ENCODE measurements around the gene BNIP3.
"Not testable (repeated sequence)": the region's sequence is repeated elsewhere in the genome, so short reads cannot be mapped to it uniquely, and the experiment has no call there.

The BNIP3 gene

GRCh38 chr10:131928248-131929095, 53.3 kb downstream of the BNIP3 start:
- peak overlapping the region; percentile 63 for H3K4me3 Mint-ChIP-seq
- peaks cover 58% of the 10 kb centered on the region for H3K4me1 Mint-ChIP-seq (ENCODE audit: low read depth)
- no peaks in the 10 kb centered on the region for H3K27me3 Mint-ChIP-seq (ENCODE audit: low read depth)
- peak overlapping the region; percentile 85 for H3K27ac Mint-ChIP-seq
- peaks cover 20% of the 10 kb centered on the region for H3K36me3 Mint-ChIP-seq (ENCODE audit: low read depth)
- H3K9me3 Mint-ChIP-seq, result peaks cover 9% of the 10 kb centered on the region

- Mint-ChIP-seq H3K27me3 (ENCODE audit: low read depth) (no peaks in the 10 kb centered on the region), H3K4me3 (peak overlapping the region; percentile 7), H3K4me1 (ENCODE audit: low read depth) (peaks cover 58% of the 10 kb centered on the region), H3K36me3 (ENCODE audit: low read depth) (peaks cover 24% of the 10 kb centered on the region), H3K27ac (no peak overlapping the region), H3K9me3 (peaks cover 9% of the 10 kb centered on the region)
Measured at GRCh38 chr10:131926743-131927595, 54.8 kb downstream of the BNIP3 start.

GRCh38 chr10:131926253-131926652, 55.5 kb downstream of the BNIP3 start:
- Mint-ChIP-seq H3K27ac (no peak overlapping the region), H3K27me3 (ENCODE audit: low read depth) (no peaks in the 10 kb centered on the region), H3K36me3 (ENCODE audit: low read depth) (peaks cover 27% of the 10 kb centered on the region), H3K4me3 (no peak overlapping the region), H3K9me3 (peaks cover 9% of the 10 kb centered on the region), H3K4me1 (ENCODE audit: low read depth) (peaks cover 56% of the 10 kb centered on the region)

GRCh38 chr10:131925716-131926115, 56.0 kb downstream of the BNIP3 start:
- Mint-ChIP-seq H3K36me3 (ENCODE audit: low read depth) (peaks cover 32% of the 10 kb centered on the region), H3K27ac (no peak overlapping the region), H3K4me3 (no peak overlapping the region), H3K4me1 (ENCODE audit: low read depth) (peaks cover 55% of the 10 kb centered on the region), H3K27me3 (ENCODE audit: low read depth) (no peaks in the 10 kb centered on the region), H3K9me3 (peaks cover 9% of the 10 kb centered on the region)

GRCh38 chr10:131925011-131925649, 56.6 kb downstream of the BNIP3 start:
- Mint-ChIP-seq H3K27ac (no peak overlapping the region), H3K4me3 (no peak overlapping the region), H3K36me3 (ENCODE audit: low read depth) (peaks cover 29% of the 10 kb centered on the region), H3K9me3 (peaks cover 9% of the 10 kb centered on the region), H3K4me1 (ENCODE audit: low read depth) (peaks cover 52% of the 10 kb centered on the region), H3K27me3 (ENCODE audit: low read depth) (no peaks in the 10 kb centered on the region)

GRCh38 chr10:131923038-131923756, 58.5 kb downstream of the BNIP3 start:
- no peak overlapping the region for H3K27ac Mint-ChIP-seq
- peaks cover 14% of the 10 kb centered on the region for H3K9me3 Mint-ChIP-seq
- no peak overlapping the region for H3K4me3 Mint-ChIP-seq
- H3K4me1 Mint-ChIP-seq (ENCODE audit: low read depth), result peaks cover 52% of the 10 kb centered on the region
- H3K27me3 Mint-ChIP-seq (ENCODE audit: low read depth), result no peaks in the 10 kb centered on the region
- H3K36me3 Mint-ChIP-seq (ENCODE audit: low read depth), result peaks cover 38% of the 10 kb centered on the region

- no peak overlapping the region for H3K27ac Mint-ChIP-seq
- peaks cover 43% of the 10 kb centered on the region for H3K36me3 Mint-ChIP-seq (ENCODE audit: low read depth)
Measured at GRCh38 chr10:131921184-131921583, 60.5 kb downstream of the BNIP3 start.

GRCh38 chr10:131920693-131921092, 61.0 kb downstream of the BNIP3 start:
- Mint-ChIP-seq H3K36me3 (ENCODE audit: low read depth) (peaks cover 45% of the 10 kb centered on the region), H3K27ac (no peak overlapping the region)

More at GRCh38 chr10:131921184-131921583, 60.5 kb downstream of the BNIP3 start:
- Mint-ChIP-seq H3K9me3 (peaks cover 14% of the 10 kb centered on the region), H3K27me3 (ENCODE audit: low read depth) (no peaks in the 10 kb centered on the region), H3K4me3 (no peak overlapping the region), H3K4me1 (ENCODE audit: low read depth) (peaks cover 41% of the 10 kb centered on the region)

GRCh38 chr10:131920151-131920550, 61.6 kb downstream of the BNIP3 start:
- no peaks in the 10 kb centered on the region for H3K27me3 Mint-ChIP-seq (ENCODE audit: low read depth)
- peaks cover 39% of the 10 kb centered on the region for H3K4me1 Mint-ChIP-seq (ENCODE audit: low read depth)
- no peak overlapping the region for H3K27ac Mint-ChIP-seq
- H3K9me3 Mint-ChIP-seq, result peaks cover 9% of the 10 kb centered on the region
- peaks cover 44% of the 10 kb centered on the region for H3K36me3 Mint-ChIP-seq (ENCODE audit: low read depth)
- H3K4me3 Mint-ChIP-seq, result no peak overlapping the region

More at GRCh38 chr10:131920693-131921092, 61.0 kb downstream of the BNIP3 start:
- peaks cover 41% of the 10 kb centered on the region for H3K4me1 Mint-ChIP-seq (ENCODE audit: low read depth)
- H3K4me3 Mint-ChIP-seq, result no peak overlapping the region
- H3K9me3 Mint-ChIP-seq, result peaks cover 14% of the 10 kb centered on the region
- H3K27me3 Mint-ChIP-seq (ENCODE audit: low read depth), result no peaks in the 10 kb centered on the region

- Mint-ChIP-seq H3K36me3 (ENCODE audit: low read depth) (peaks cover 40% of the 10 kb centered on the region), H3K4me1 (ENCODE audit: low read depth) (peaks cover 34% of the 10 kb centered on the region)
- not testable (repeated sequence) for H3K27ac Mint-ChIP-seq; H3K4me3 Mint-ChIP-seq; H3K9me3 Mint-ChIP-seq; H3K27me3 Mint-ChIP-seq (ENCODE audit: low read depth)
Measured at GRCh38 chr10:131919461-131919860, 62.3 kb downstream of the BNIP3 start.

All from T-helper 1 cell treated with Interleukin-12 subunit alpha and Interleukin-12 subunit beta and Interleukin-4 antibody, amounts not matched to agents 30 μg/mL and 1 μg/mL, for 36 hours (primary cell).